NK-92 (cell line): ENCODE results near the gene SIPA1L3.

Source experiments
- DNase-seq: peaks from one replicate; lab custom pipeline; 2025; ENCODE audit not compliant: unreplicated experiment; lab: John Stamatoyannopoulos, UW

Gene SIPA1L3

GRCh38 chr19:38142176-38143035 lies 235.4 kb downstream of the SIPA1L3 start:
- DNase-seq = no peak

- DNase-seq = no peak
Observed at GRCh38 chr19:38143847-38144246, 236.8 kb downstream of the SIPA1L3 start.

- no peak for DNase-seq
Observed at GRCh38 chr19:38144667-38145066, 237.7 kb downstream of the SIPA1L3 start.

GRCh38 chr19:38145623-38146022 lies 238.6 kb downstream of the SIPA1L3 start:
- DNase-seq = no peak

- DNase-seq = no peak
Observed at GRCh38 chr19:38148337-38148736, 241.3 kb downstream of the SIPA1L3 start.

- no peak for DNase-seq
Observed at GRCh38 chr19:38149661-38150061, 242.7 kb downstream of the SIPA1L3 start.

- DNase-seq = no peak
Observed at GRCh38 chr19:38151242-38151641, 244.2 kb downstream of the SIPA1L3 start.

- no peak for DNase-seq
Observed at GRCh38 chr19:38152461-38153379, 245.7 kb downstream of the SIPA1L3 start.

GRCh38 chr19:38155453-38155852 lies 248.4 kb downstream of the SIPA1L3 start:
- no peak for DNase-seq

GRCh38 chr19:38158730-38159129 lies 251.7 kb downstream of the SIPA1L3 start:
- no peak for DNase-seq

GRCh38 chr19:38162094-38162493 lies 255.1 kb downstream of the SIPA1L3 start:
- DNase-seq = no peak

GRCh38 chr19:38162632-38163031 lies 255.6 kb downstream of the SIPA1L3 start:
- DNase-seq = no peak

GRCh38 chr19:38163419-38164290 lies 256.6 kb downstream of the SIPA1L3 start:
- DNase-seq = no peak

GRCh38 chr19:38164526-38164925 lies 257.5 kb downstream of the SIPA1L3 start:
- DNase-seq = no peak

- DNase-seq = no peak
Observed at GRCh38 chr19:38165335-38165734, 258.3 kb downstream of the SIPA1L3 start.

GRCh38 chr19:38168637-38169036 lies 261.6 kb downstream of the SIPA1L3 start:
- no peak for DNase-seq

GRCh38 chr19:38170334-38170733 lies 263.3 kb downstream of the SIPA1L3 start:
- DNase-seq = no peak

- no peak for DNase-seq
Observed at GRCh38 chr19:38172001-38172400, 265.0 kb downstream of the SIPA1L3 start.

GRCh38 chr19:38173291-38174041 lies 266.5 kb downstream of the SIPA1L3 start:
- no peak for DNase-seq

GRCh38 chr19:38175422-38175821 lies 268.4 kb downstream of the SIPA1L3 start:
- no peak for DNase-seq
